AG04449 (cell line): ENCODE data around the gene GAPDHS.

Source experiments
- CTCF ChIA-PET: fragments of 350-600 bp; formaldehyde crosslinking; extraction: SDS; loops from one replicate; lab custom pipeline; 2021; ENCODE audit warnings: antibody characterized with exemption; lab: Yijun Ruan, JAX
- POLR2A ChIA-PET: fragments of 400-600, 350-600 bp; formaldehyde crosslinking; extraction: SDS; loops from one replicate; lab custom pipeline; 2020; ENCODE audit warnings: antibody characterized with exemption, inconsistent platforms; lab: Yijun Ruan, JAX
- DNase-seq: peaks from one replicate; pipeline ENCODE4 v3.0.0-alpha.2; 2010; ENCODE audit warnings: low read depth, low spot score
- H3K4me3 ChIP-seq: 2 replicates; pipeline ENCODE4 v1.5.1; 2011; ENCODE audit warnings: low read depth, mild to moderate bottlenecking, control low read depth, low read length
- TF ChIP-seq, protein P1 (sequence below): IDR thresholded peaks from one replicate; pipeline ENCODE4 v1.5.1; 2011; ENCODE audit warnings: mild to moderate bottlenecking, moderate library complexity, low read length, control low read depth, inconsistent platforms; ENCODE audit not compliant: insufficient read depth; ENCODE audit errors: missing control alignments

Gene GAPDHS

DNA sequence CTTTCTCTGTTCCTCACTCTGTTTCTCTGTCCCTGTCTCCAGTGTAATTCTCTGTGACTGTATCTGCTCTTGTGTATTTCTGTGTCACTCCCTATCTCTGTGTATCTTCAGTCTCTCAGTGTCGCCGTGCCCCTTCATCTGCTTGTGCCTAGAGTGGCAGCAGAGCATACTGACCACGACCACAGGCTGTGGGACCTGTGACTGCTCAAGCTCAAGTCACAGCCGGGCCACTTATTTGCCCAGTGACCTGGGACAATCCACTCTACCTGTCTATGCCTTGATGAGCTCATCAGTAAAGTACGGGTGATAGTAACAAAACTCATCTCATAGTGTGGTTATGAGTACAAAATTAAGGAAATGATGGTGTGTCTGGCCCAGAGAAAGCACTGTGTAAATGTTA, 20.8 kb downstream of the GAPDHS start:
- TF ChIP-seq, protein P1, sequence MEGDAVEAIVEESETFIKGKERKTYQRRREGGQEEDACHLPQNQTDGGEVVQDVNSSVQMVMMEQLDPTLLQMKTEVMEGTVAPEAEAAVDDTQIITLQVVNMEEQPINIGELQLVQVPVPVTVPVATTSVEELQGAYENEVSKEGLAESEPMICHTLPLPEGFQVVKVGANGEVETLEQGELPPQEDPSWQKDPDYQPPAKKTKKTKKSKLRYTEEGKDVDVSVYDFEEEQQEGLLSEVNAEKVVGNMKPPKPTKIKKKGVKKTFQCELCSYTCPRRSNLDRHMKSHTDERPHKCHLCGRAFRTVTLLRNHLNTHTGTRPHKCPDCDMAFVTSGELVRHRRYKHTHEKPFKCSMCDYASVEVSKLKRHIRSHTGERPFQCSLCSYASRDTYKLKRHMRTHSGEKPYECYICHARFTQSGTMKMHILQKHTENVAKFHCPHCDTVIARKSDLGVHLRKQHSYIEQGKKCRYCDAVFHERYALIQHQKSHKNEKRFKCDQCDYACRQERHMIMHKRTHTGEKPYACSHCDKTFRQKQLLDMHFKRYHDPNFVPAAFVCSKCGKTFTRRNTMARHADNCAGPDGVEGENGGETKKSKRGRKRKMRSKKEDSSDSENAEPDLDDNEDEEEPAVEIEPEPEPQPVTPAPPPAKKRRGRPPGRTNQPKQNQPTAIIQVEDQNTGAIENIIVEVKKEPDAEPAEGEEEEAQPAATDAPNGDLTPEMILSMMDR, result no peak
- H3K4me3 ChIP-seq, result no peak overlapping the region
- ChIA-PET CTCF (no interaction called here), POLR2A (no interaction called here)
- DNase-seq, result no peak

DNA sequence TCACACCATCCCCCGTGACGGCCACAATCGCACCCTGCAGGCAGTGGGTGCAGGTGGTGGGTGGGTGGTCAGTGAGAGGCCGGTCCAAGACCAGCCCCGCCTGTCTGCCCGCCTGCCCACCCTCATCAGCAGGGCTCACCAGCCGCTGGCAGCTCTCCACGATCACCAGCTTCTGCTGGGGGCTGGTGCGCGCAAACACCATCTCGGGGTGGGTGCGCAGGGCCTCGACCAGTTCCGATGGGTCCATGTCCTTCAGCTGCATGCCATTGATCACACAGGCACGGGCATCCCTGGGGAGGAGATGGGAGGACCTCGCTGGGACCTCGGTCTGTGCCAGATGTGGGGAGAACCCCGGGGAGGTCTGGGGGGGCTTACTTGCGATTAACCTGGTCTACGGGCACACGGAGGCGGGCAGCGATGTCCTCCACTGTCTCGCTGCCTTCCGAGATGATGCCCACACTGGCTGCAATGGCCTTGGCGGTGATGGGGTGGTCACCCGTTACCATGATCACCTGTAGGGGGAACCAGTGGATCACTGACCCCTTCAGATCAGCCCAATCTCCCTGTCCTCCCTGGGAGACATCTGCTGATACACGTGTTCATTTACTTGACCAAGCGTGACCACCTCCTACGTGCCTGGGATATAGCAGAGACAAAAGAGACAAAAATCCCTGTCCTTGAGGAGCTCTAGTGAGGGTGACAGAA, 22.2 kb downstream of the GAPDHS start:
- POLR2A ChIA-PET, result no interaction called here
- CTCF ChIA-PET, result interaction anchor here (0.7 to 5.9 kb wide), 10 partner anchors 7 to 165 kb away, joined by 3 to 44 read pairs (median 4); no protein-coding TSS in a partner anchor
- TF ChIP-seq, protein P1, result peak; percentile 41
- no peak for DNase-seq
- H3K4me3 ChIP-seq, result no peak overlapping the region

DNA sequence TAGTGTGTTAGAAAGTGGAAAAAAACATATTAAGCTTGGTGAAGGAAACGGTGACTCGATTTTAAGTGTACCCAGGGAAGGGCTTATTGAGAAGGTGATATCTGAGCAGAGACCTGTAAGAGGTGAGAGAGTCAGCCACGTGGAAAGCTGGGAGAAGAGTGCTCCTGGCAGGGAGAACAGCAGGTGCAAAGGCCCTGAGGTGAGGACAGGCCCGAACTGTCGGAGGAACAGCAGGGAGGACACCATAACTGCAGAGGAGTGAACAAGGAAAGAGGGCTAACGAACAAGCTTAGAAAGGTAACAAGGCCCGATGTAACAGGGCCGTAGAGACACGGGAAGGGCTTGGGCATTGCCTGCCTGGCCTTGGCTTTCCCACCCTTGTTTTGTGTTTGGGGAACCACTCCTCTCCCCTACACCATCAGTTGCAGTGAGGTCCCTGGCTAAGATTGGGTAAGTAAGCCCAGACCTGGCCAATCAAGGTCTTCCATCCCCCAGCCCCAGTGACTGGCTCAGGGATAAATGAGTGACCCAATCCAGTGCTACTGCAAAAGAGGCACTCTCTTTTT, 22.9 kb downstream of the GAPDHS start:
- no peak for DNase-seq
- ChIA-PET POLR2A (no interaction called here), CTCF (interaction anchor here (0.7 to 5.9 kb wide), 12 partner anchors 8 to 164 kb away, joined by 3 to 44 read pairs (median 4); no protein-coding TSS in a partner anchor)
- H3K4me3 ChIP-seq, result no peak overlapping the region
- TF ChIP-seq, protein P1, result no peak

DNA sequence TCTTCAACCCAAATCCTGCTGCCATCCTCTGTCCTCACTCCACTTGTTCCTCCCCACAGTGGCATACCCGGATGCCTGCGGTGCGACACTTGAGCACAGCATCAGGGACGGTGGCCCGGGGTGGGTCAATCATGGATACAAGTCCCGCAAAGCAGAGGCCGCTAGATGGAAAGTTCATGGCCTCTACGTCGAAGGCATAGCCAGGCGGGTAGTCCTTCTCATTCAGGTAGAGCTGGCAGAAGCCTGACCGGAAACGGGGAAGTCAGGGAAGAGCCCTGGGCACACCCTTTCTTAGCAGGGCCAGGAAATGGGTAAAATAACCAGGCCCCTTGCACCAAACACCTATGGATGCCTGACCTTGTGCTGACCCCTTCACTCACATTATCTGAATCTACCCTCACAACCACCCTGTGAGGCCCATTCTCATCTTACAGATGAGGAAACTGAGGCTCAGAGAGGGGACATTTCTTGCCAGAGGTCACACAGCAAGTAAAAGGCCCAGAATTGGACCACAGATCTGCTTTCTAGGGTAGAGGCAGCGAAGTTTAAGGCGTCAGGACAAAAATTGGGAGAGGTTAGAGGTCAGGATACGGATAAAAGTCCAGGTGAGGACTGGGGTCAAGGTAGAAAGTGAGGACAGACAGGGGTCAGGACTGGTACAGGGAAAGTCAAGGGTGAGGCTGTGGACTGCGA, 23.7 kb downstream of the GAPDHS start:
- DNase-seq, result no peak
- ChIA-PET CTCF (interaction anchor here (0.8 to 5.9 kb wide), 9 partner anchors 9 to 159 kb away, joined by 3 to 44 read pairs (median 4); no protein-coding TSS in a partner anchor), POLR2A (no interaction called here)
- TF ChIP-seq, protein P1, result no peak
- no peak overlapping the region for H3K4me3 ChIP-seq

DNA sequence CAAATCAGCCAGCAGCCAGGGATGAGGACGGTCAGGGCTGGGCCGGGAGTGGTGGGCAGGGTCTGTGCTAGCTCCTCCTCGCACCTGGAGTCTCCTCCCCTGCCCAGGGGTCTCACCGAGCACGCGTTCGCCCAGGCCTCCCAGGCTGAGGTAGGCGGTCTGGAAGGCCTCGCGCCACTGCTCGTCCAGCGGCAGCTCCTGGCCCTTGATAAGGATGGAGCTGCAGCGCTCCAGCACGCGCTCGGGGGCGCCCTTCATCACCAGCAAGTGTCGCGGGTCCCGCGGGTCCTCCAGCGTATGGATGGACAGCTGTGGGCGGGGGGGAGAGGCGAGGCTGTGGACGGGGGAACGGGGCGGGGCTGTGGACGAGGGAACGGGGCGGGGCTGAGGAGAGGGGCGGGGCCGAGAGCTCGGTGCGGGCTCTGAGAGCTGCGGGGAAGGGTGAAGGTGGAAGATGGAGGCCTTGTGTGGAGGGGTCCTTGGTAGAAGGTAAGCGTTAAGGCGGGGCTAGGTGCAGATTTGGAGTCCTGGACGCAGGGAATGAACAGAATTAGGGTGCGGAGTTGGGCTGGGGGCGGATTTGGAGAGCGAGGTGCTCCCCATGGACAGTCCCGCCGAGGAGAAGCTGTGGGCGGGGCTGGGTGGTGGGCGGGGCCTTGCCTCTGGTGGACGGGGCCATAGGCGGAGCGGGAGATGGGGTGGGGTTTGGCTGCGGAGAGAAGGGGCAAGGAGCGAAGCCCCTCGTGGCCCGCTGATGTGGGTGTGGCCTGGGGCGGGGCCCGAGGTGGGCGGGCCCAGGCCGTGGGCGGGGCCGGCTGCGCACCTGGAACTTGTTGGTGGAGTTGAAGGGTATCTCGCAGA, 24.5 kb downstream of the GAPDHS start:
- TF ChIP-seq, protein P1, result no peak
- peak overlapping the region; percentile 45 for H3K4me3 ChIP-seq
- ChIA-PET CTCF (interaction anchor here (2.6 to 5.9 kb wide), 3 partner anchors 9 to 47 kb away, joined by 9 to 44 read pairs (median 9); no protein-coding TSS in a partner anchor), POLR2A (no interaction called here)
- DNase-seq, result no peak
